ENCODE results near the gene CYFIP1.

Gene CYFIP1

GRCh38 chr15:22887157-22887951 is 92.8 kb downstream of the CYFIP1 start:
- no peak for DNase-seq

GRCh38 chr15:22885120-22885519 is 95.0 kb downstream of the CYFIP1 start:
- no peak for DNase-seq

GRCh38 chr15:22884344-22884743 is 95.8 kb downstream of the CYFIP1 start:
- no peak for DNase-seq

- no peak for DNase-seq
These were observed 97.0 kb downstream of the CYFIP1 start for GRCh38 chr15:22883196-22883595.

- no peak for DNase-seq
These were observed 98.3 kb downstream of the CYFIP1 start for GRCh38 chr15:22881739-22882440.

- no peak for DNase-seq
These were observed 99.0 kb downstream of the CYFIP1 start for GRCh38 chr15:22880981-22881738.

GRCh38 chr15:22880068-22880980 is 99.8 kb downstream of the CYFIP1 start:
- DNase-seq: no peak

GRCh38 chr15:22878103-22878502 is 102.1 kb downstream of the CYFIP1 start:
- no peak for DNase-seq

- no peak for DNase-seq
These were observed 102.6 kb downstream of the CYFIP1 start for GRCh38 chr15:22877607-22878006.

GRCh38 chr15:22877117-22877516 is 103.1 kb downstream of the CYFIP1 start:
- DNase-seq: no peak

GRCh38 chr15:22874966-22875365 is 105.2 kb downstream of the CYFIP1 start:
- no peak for DNase-seq

GRCh38 chr15:22874256-22874655 is 105.9 kb downstream of the CYFIP1 start:
- no peak for DNase-seq

- no peak for DNase-seq
These were observed 106.3 kb downstream of the CYFIP1 start for GRCh38 chr15:22873841-22874240.

- no peak for DNase-seq
These were observed 107.0 kb downstream of the CYFIP1 start for GRCh38 chr15:22872936-22873701.

GRCh38 chr15:22871481-22872086 is 108.6 kb downstream of the CYFIP1 start:
- no peak for DNase-seq

GRCh38 chr15:22870865-22871264 is 109.3 kb downstream of the CYFIP1 start:
- no peak for DNase-seq

- no peak for DNase-seq
These were observed 110.3 kb downstream of the CYFIP1 start for GRCh38 chr15:22869856-22870255.

GRCh38 chr15:22868928-22869327 is 111.2 kb downstream of the CYFIP1 start:
- no peak for DNase-seq

GRCh38 chr15:22868495-22868894 is 111.7 kb downstream of the CYFIP1 start:
- DNase-seq: no peak

GRCh38 chr15:22867886-22868285 is 112.3 kb downstream of the CYFIP1 start:
- DNase-seq: no peak

GRCh38 chr15:22866079-22866478 is 114.1 kb downstream of the CYFIP1 start:
- no peak for DNase-seq
